DND-41 (cell line): ENCODE measurements around the gene COLEC12.

Experiments used
- ATAC-seq: fragments of 200-7000 bp; cut with Tn5 transposase; 3 replicates; pipeline ENCODE4 v1.9.1; 2021; ENCODE audit warnings: low read depth; ENCODE audit not compliant: insufficient read depth
- DNase-seq: peaks from one replicate; pipeline ENCODE4 v3.0.0-alpha.2; 2020
- H2AFZ ChIP-seq: 2 replicates; pipeline ENCODE4 v1.6.0; 2012; ENCODE audit warnings: low read depth, low read length
- H3K27ac ChIP-seq: 2 replicates; pipeline ENCODE4 v1.5.1; 2012; ENCODE audit warnings: low read length, inconsistent platforms
- H3K27me3 ChIP-seq: fragments of 200-600 bp; sonication (generic); 2 replicates; pipeline ENCODE4 v1.6.0; 2012; ENCODE audit warnings: low read length, mild to moderate bottlenecking, inconsistent platforms; ENCODE audit not compliant: insufficient read depth, poor library complexity
- H3K36me3 ChIP-seq: 2 replicates; pipeline ENCODE4 v1.5.1; 2012; ENCODE audit warnings: low read length, inconsistent platforms; ENCODE audit not compliant: insufficient read depth
- H3K4me1 ChIP-seq: 2 replicates; pipeline ENCODE4 v1.5.1; 2012; ENCODE audit warnings: mild to moderate bottlenecking, low read length; ENCODE audit not compliant: insufficient read depth
- H3K4me2 ChIP-seq: 2 replicates; pipeline ENCODE4 v1.6.0; 2012; ENCODE audit warnings: mild to moderate bottlenecking, moderate library complexity, low read length, inconsistent platforms; ENCODE audit not compliant: insufficient read depth
- H3K4me3 ChIP-seq, 2 experiments: fragments of 200-600 bp in 1 of 2; shearing (Covaris generic) in 1 of 2; 2 replicates each; pipeline ENCODE4 v1.5.1; 2012 to 2016; ENCODE audit warnings: inconsistent platforms in 2 of 2, low read length in 2 of 2, mild to moderate bottlenecking in 2 of 2, low read depth in 1 of 2, moderate library complexity in 1 of 2
- H3K79me2 ChIP-seq: 2 replicates; pipeline ENCODE4 v1.6.0; 2012; ENCODE audit warnings: low read length, inconsistent platforms; ENCODE audit not compliant: insufficient read depth
- H3K9ac ChIP-seq: 2 replicates; pipeline ENCODE4 v1.6.0; 2012; ENCODE audit warnings: low read depth, mild to moderate bottlenecking, inconsistent platforms, low read length, moderate library complexity
- H3K9me3 ChIP-seq: 2 replicates; pipeline ENCODE4 v1.5.1; 2012; ENCODE audit warnings: low read length, moderate library complexity, mild to moderate bottlenecking, inconsistent platforms; ENCODE audit not compliant: insufficient read depth, severe bottlenecking
- H4K20me1 ChIP-seq: 2 replicates; pipeline ENCODE4 v1.6.0; 2012; ENCODE audit warnings: low read length; ENCODE audit not compliant: insufficient read depth
- CTCF ChIP-seq: IDR thresholded peaks from 2 replicates; pipeline ENCODE4 v1.5.1; 2012; ENCODE audit warnings: borderline replicate concordance, low read length, moderate library complexity, mild to moderate bottlenecking; ENCODE audit not compliant: poor library complexity, severe bottlenecking; ENCODE audit errors: extremely low read depth
- EZH2 ChIP-seq: IDR thresholded peaks from 3 replicates; pipeline ENCODE4 v1.6.1; 2012; ENCODE audit warnings: borderline replicate concordance, low read depth, mild to moderate bottlenecking, moderate library complexity, low read length, inconsistent platforms; ENCODE audit not compliant: severe bottlenecking

The COLEC12 gene

GRCh38 chr18:490024-490366 is 10.5 kb downstream of the COLEC12 start:
- H3K27ac ChIP-seq: no peak overlapping the region
- DNase-seq: no peak
- no peak overlapping the region for H2AFZ ChIP-seq

GRCh38 chr18:489244-490023 is 11.1 kb downstream of the COLEC12 start:
- Histone ChIP-seq H3K36me3 (no peaks in the 10 kb centered on the region), H4K20me1 (no peaks in the 10 kb centered on the region), H3K4me2 (no peak overlapping the region), H3K9ac (no peak overlapping the region), H3K9me3 (no peaks in the 10 kb centered on the region), H3K4me1 (no peaks in the 10 kb centered on the region), H3K79me2 (no peaks in the 10 kb centered on the region), H3K27ac (no peak overlapping the region), H3K4me3 (no peak overlapping the region), H2AFZ (no peak overlapping the region), H3K27me3 (no peaks in the 10 kb centered on the region)
- DNase-seq (no peak), ATAC-seq (no peak)
- TF ChIP-seq CTCF: no peak

More at GRCh38 chr18:490024-490366, 10.5 kb downstream of the COLEC12 start:
- TF ChIP-seq EZH2: no peak
- no peak for TF ChIP-seq CTCF
- H3K9me3 ChIP-seq: no peaks in the 10 kb centered on the region
- H3K79me2 ChIP-seq: no peaks in the 10 kb centered on the region
- no peak for ATAC-seq
- no peaks in the 10 kb centered on the region for H3K36me3 ChIP-seq
- H3K4me3 ChIP-seq: no peak overlapping the region
- no peaks in the 10 kb centered on the region for H3K4me1 ChIP-seq
- H3K9ac ChIP-seq: no peak overlapping the region
- no peak overlapping the region for H3K4me2 ChIP-seq
- no peaks in the 10 kb centered on the region for H4K20me1 ChIP-seq
- no peaks in the 10 kb centered on the region for H3K27me3 ChIP-seq

GRCh38 chr18:486929-487740 is 13.4 kb downstream of the COLEC12 start:
- no peak for TF ChIP-seq CTCF
- TF ChIP-seq EZH2: no peak
- Histone ChIP-seq H3K4me1 (no peaks in the 10 kb centered on the region), H4K20me1 (no peaks in the 10 kb centered on the region), H3K79me2 (no peaks in the 10 kb centered on the region), H3K27me3 (no peaks in the 10 kb centered on the region), H3K36me3 (no peaks in the 10 kb centered on the region), H3K27ac (no peak overlapping the region), H3K4me3 (no peak overlapping the region), H3K9me3 (no peaks in the 10 kb centered on the region), H3K9ac (no peak overlapping the region), H3K4me2 (no peak overlapping the region), H2AFZ (no peak overlapping the region)
- DNase-seq (no peak), ATAC-seq (no peak)
